GM23338 (cell line): ENCODE data around the gene XXYLT1. TPM values are rescaled to one million over a fixed set of nuclear protein-coding genes. Genes with fewer than 3 reads are reported as not detected.

Experiments
- ATAC-seq: fragments of 200-7000 bp; cut with Tn5 transposase; 3 replicates; pipeline ENCODE4 v1.9.1; 2020
- DNase-seq: peaks from one replicate; pipeline ENCODE4 v3.0.0-alpha.2; 2015; ENCODE audit warnings: low spot score
- H2AFZ ChIP-seq: fragments of 200-600 bp; sonication (generic); 2 replicates; pipeline ENCODE4 v1.8.0; 2016; ENCODE audit warnings: antibody characterized with exemption, mild to moderate bottlenecking, moderate library complexity
- H3F3A ChIP-seq: fragments of 200-600 bp; sonication (generic); replicated peaks from 2 replicates; pipeline ENCODE4 v1.8.0; 2017; ENCODE audit warnings: antibody characterized with exemption, mixed run types, low read depth
- H3K27ac ChIP-seq: fragments of 200-600 bp; sonication (generic); 2 replicates; pipeline ENCODE4 v1.6.1; 2016; ENCODE audit warnings: low read depth
- H3K27me3 ChIP-seq: fragments of 200-600 bp; sonication (generic); 2 replicates; pipeline ENCODE4 v1.8.0; 2016; ENCODE audit warnings: mild to moderate bottlenecking, mixed run types, moderate library complexity; ENCODE audit not compliant: insufficient read depth
- H3K36me3 ChIP-seq: fragments of 200-600 bp; sonication (generic); 2 replicates; pipeline ENCODE4 v1.8.0; 2016; ENCODE audit warnings: mild to moderate bottlenecking; ENCODE audit not compliant: insufficient read depth
- H3K4me1 ChIP-seq: fragments of 200-600 bp; sonication (generic); 2 replicates; pipeline ENCODE4 v1.8.0; 2016; ENCODE audit warnings: mild to moderate bottlenecking, moderate library complexity; ENCODE audit not compliant: insufficient read depth
- H3K4me2 ChIP-seq: fragments of 200-600 bp; sonication (generic); 2 replicates; pipeline ENCODE4 v1.7.1; 2017; ENCODE audit warnings: mixed run types
- H3K4me3 ChIP-seq: fragments of 200-600 bp; sonication (generic); 2 replicates; pipeline ENCODE4 v1.6.1; 2016; ENCODE audit warnings: mixed run types
- H3K79me2 ChIP-seq: fragments of 200-600 bp; sonication (generic); replicated peaks from 2 replicates; pipeline ENCODE4 v1.8.0; 2017; ENCODE audit warnings: mild to moderate bottlenecking; ENCODE audit not compliant: insufficient read depth
- H3K9me2 ChIP-seq: fragments of 200-600 bp; sonication (generic); 2 replicates; pipeline ENCODE4 v1.8.0; 2017; ENCODE audit not compliant: insufficient read depth
- H4K20me1 ChIP-seq: fragments of 200-600 bp; sonication (generic); replicated peaks from 2 replicates; pipeline ENCODE4 v1.8.0; 2017; ENCODE audit warnings: mild to moderate bottlenecking; ENCODE audit not compliant: insufficient read depth
- H3K27ac Mint-ChIP-seq: 2 replicates; pipeline ENCODE4 v1.8.0; 2020; ENCODE audit warnings: inconsistent platforms, mild to moderate bottlenecking, moderate library complexity, mixed read lengths
- H3K27me3 Mint-ChIP-seq: 3 replicates; pipeline ENCODE4 v1.8.0; 2022; ENCODE audit warnings: low read depth, mild to moderate bottlenecking, moderate library complexity, mixed read lengths, inconsistent platforms; ENCODE audit not compliant: insufficient read depth, poor library complexity
- H3K36me3 Mint-ChIP-seq: 3 replicates; pipeline ENCODE4 v1.8.0; 2021; ENCODE audit warnings: low read depth, mild to moderate bottlenecking, inconsistent platforms, moderate library complexity, mixed read lengths
- H3K4me1 Mint-ChIP-seq: 3 replicates; pipeline ENCODE4 v1.8.0; 2020; ENCODE audit warnings: mild to moderate bottlenecking, inconsistent platforms, mixed read lengths
- H3K4me3 Mint-ChIP-seq: 3 replicates; pipeline ENCODE4 v1.8.0; 2021; ENCODE audit warnings: moderate library complexity, mild to moderate bottlenecking, inconsistent platforms, mixed read lengths
- H3K9me3 Mint-ChIP-seq: 3 replicates; pipeline ENCODE4 v1.8.0; 2020; ENCODE audit warnings: moderate library complexity, mild to moderate bottlenecking, inconsistent platforms, mixed read lengths
- CTCF ChIP-seq, 2 experiments: fragments of 200-600 bp in 1 of 2; sonication (generic) in 1 of 2; conservative IDR thresholded peaks; 2 replicates each; pipeline versions ENCODE4 v1.5.1 to v1.6.1; 2016 to 2017; ENCODE audit warnings: antibody characterized with exemption in 2 of 2, low read depth in 2 of 2, mild to moderate bottlenecking in 2 of 2, moderate library complexity in 1 of 2
- JUNB ChIP-seq: IDR thresholded peaks from one replicate; pipeline ENCODE4 v1.6.1; 2016; ENCODE audit warnings: antibody characterized with exemption; ENCODE audit not compliant: unreplicated experiment
- ZNF114 ChIP-seq: fragments of 250-450 bp; sonication (Bioruptor Pico); IDR thresholded peaks from 2 replicates; pipeline ENCODE4 v1.5.0; 2020; ENCODE audit warnings: mild to moderate bottlenecking, moderate library complexity
- polyA plus RNA-seq: library from polyadenylated mRNA; unstranded; fragments of >200 nt; fragmentation: Nextera tagmentation; extraction: Ambion mirVana; gene quantifications from 2 replicates; pipeline ENCODE4 v1.2.1, GENCODE V29; 2016
- total RNA-seq: library from RNA; depleted of rRNA; stranded (reverse); fragments of >200 nt; shearing (Covaris generic); gene quantifications from 2 replicates; pipeline ENCODE4 v1.2.3, GENCODE V29; 2014
- TF ChIP-seq, protein P1 (sequence below): fragments of 250-450 bp; sonication (Bioruptor Pico); IDR thresholded peaks from 2 replicates; pipeline ENCODE4 v1.5.0; 2020; ENCODE audit warnings: mild to moderate bottlenecking, moderate library complexity

XXYLT1 gene
- total and polyA plus RNA-seq, 2 experiments from 2014 or later, result 13.5 to 34.8 TPM

DNA sequence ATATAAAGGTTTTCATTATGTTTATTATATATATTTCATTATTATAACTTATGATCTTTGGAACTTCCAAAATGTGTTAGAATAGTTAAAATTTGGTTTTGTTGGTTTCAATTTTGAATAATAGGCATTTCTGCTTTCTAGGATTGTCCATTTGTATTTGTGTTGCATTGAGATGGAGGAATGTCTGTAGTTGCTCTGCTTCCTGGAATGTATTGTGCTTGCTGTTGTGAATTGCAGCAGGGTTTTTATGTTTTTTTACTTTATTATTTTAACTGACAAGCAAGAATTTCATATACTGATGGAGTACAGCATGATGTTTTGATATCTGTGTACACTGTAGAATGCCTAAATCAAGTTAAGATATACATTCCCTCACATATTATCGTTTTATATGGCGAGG is 247.4 kb downstream of the XXYLT1 start (continued):
- TF ChIP-seq, protein P1, sequence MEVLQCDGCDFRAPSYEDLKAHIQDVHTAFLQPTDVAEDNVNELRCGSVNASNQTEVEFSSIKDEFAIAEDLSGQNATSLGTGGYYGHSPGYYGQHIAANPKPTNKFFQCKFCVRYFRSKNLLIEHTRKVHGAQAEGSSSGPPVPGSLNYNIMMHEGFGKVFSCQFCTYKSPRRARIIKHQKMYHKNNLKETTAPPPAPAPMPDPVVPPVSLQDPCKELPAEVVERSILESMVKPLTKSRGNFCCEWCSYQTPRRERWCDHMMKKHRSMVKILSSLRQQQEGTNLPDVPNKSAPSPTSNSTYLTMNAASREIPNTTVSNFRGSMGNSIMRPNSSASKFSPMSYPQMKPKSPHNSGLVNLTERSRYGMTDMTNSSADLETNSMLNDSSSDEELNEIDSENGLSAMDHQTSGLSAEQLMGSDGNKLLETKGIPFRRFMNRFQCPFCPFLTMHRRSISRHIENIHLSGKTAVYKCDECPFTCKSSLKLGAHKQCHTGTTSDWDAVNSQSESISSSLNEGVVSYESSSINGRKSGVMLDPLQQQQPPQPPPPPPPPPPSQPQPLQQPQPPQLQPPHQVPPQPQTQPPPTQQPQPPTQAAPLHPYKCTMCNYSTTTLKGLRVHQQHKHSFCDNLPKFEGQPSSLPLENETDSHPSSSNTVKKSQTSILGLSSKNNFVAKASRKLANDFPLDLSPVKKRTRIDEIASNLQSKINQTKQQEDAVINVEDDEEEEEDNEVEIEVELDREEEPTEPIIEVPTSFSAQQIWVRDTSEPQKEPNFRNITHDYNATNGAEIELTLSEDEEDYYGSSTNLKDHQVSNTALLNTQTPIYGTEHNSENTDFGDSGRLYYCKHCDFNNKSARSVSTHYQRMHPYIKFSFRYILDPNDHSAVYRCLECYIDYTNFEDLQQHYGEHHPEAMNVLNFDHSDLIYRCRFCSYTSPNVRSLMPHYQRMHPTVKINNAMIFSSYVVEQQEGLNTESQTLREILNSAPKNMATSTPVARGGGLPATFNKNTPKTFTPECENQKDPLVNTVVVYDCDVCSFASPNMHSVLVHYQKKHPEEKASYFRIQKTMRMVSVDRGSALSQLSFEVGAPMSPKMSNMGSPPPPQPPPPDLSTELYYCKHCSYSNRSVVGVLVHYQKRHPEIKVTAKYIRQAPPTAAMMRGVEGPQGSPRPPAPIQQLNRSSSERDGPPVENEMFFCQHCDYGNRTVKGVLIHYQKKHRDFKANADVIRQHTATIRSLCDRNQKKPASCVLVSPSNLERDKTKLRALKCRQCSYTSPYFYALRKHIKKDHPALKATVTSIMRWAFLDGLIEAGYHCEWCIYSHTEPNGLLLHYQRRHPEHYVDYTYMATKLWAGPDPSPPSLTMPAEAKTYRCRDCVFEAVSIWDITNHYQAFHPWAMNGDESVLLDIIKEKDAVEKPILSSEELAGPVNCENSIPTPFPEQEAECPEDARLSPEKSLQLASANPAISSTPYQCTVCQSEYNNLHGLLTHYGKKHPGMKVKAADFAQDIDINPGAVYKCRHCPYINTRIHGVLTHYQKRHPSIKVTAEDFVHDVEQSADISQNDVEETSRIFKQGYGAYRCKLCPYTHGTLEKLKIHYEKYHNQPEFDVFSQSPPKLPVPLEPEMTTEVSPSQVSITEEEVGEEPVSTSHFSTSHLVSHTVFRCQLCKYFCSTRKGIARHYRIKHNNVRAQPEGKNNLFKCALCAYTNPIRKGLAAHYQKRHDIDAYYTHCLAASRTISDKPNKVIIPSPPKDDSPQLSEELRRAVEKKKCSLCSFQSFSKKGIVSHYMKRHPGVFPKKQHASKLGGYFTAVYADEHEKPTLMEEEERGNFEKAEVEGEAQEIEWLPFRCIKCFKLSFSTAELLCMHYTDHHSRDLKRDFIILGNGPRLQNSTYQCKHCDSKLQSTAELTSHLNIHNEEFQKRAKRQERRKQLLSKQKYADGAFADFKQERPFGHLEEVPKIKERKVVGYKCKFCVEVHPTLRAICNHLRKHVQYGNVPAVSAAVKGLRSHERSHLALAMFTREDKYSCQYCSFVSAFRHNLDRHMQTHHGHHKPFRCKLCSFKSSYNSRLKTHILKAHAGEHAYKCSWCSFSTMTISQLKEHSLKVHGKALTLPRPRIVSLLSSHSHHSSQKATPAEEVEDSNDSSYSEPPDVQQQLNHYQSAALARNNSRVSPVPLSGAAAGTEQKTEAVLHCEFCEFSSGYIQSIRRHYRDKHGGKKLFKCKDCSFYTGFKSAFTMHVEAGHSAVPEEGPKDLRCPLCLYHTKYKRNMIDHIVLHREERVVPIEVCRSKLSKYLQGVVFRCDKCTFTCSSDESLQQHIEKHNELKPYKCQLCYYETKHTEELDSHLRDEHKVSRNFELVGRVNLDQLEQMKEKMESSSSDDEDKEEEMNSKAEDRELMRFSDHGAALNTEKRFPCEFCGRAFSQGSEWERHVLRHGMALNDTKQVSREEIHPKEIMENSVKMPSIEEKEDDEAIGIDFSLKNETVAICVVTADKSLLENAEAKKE (CRISPR knock-in tag), result no peak
- no peak for TF ChIP-seq JUNB

DNA sequence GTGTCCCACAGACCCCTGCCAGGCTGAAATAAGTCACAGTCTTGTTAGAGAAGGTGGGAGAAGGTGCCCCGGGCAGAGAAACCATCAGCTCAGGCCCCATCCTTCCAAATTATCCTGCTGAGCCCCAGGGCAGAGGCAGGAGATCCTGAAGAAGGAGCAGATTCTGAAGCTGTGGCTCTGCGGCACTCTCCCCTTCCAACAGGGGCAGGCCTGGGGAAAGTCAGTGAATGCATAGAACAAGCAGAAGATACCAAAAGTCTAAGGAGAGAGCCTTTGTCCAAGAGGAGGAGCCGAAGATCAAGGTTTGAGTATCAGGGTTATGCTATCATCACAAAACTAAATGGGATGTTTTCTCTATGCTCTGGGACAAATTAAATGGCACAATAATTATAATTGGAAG is 249.3 kb downstream of the XXYLT1 start:
- Histone ChIP-seq H2AFZ (no peak overlapping the region), H4K20me1 (no peaks in the 10 kb centered on the region), H3F3A (no peaks in the 10 kb centered on the region), H3K9me2 (no peaks in the 10 kb centered on the region), H3K79me2 (no peaks in the 10 kb centered on the region), H3K4me2 (no peak overlapping the region), H3K27ac (no peak overlapping the region), H3K4me3 (no peak overlapping the region), H3K27me3 (no peaks in the 10 kb centered on the region), H3K4me1 (no peaks in the 10 kb centered on the region), H3K36me3 (no peaks in the 10 kb centered on the region)
- no peaks in the 10 kb centered on the region; the same call in 2 of the 3 replicates for H3K4me1 Mint-ChIP-seq
- H3K36me3 Mint-ChIP-seq, result no peaks in the 10 kb centered on the region
- TF ChIP-seq ZNF114 (CRISPR knock-in tag), result no peak
- 0 out of 4 replicates have a peak, but pooled peaks of 1 of the 2 experiments have one; percentile 9 for TF ChIP-seq CTCF (conservative IDR thresholded peaks at IDR 0.05; ENCODE audit: low read depth in 2 of 2)
- peaks cover 1% of the 10 kb centered on the region for H3K27me3 Mint-ChIP-seq
- DNase-seq (no peak), ATAC-seq (no peak; the same call in 2 of the 3 replicates)
- no peak overlapping the region for H3K4me3 Mint-ChIP-seq
- peaks cover 6% of the 10 kb centered on the region; the same call in 2 of the 3 replicates for H3K9me3 Mint-ChIP-seq
- no peak overlapping the region for H3K27ac Mint-ChIP-seq
